GM19455 (cell line): ENCODE data around the gene RNLS.

Experiments
- ATAC-seq: cut with Tn5 transposase; IDR thresholded peaks from one replicate; pipeline ENCODE4 v1.9.1; 2021; ENCODE audit not compliant: unreplicated experiment

Gene RNLS

GRCh38 chr10:88482220-88482619 is 100.9 kb downstream of the RNLS start:
- no peak for ATAC-seq

GRCh38 chr10:88478256-88478655 is 104.9 kb downstream of the RNLS start:
- no peak for ATAC-seq

- no peak for ATAC-seq
Observed at GRCh38 chr10:88477343-88478085, 105.6 kb downstream of the RNLS start.

GRCh38 chr10:88474884-88475844 is 108.0 kb downstream of the RNLS start:
- no peak for ATAC-seq

- ATAC-seq = no peak
Observed at GRCh38 chr10:88473989-88474883, 108.9 kb downstream of the RNLS start.

- ATAC-seq = no peak
Observed at GRCh38 chr10:88472540-88472939, 110.6 kb downstream of the RNLS start.

- ATAC-seq = no peak
Observed at GRCh38 chr10:88471899-88472298, 111.2 kb downstream of the RNLS start.

GRCh38 chr10:88467835-88468485 is 115.2 kb downstream of the RNLS start:
- ATAC-seq = no peak

- no peak for ATAC-seq
Observed at GRCh38 chr10:88466786-88467185, 116.3 kb downstream of the RNLS start.

GRCh38 chr10:88465765-88466164 is 117.4 kb downstream of the RNLS start:
- ATAC-seq = no peak

GRCh38 chr10:88463811-88464210 is 119.3 kb downstream of the RNLS start:
- ATAC-seq = no peak

GRCh38 chr10:88461426-88461825 is 121.7 kb downstream of the RNLS start:
- ATAC-seq = no peak

- no peak for ATAC-seq
Observed at GRCh38 chr10:88459530-88459929, 123.6 kb downstream of the RNLS start.

GRCh38 chr10:88458209-88458608 is 124.9 kb downstream of the RNLS start:
- ATAC-seq = no peak

- ATAC-seq = no peak
Observed at GRCh38 chr10:88457660-88458059, 125.5 kb downstream of the RNLS start.

- no peak for ATAC-seq
Observed at GRCh38 chr10:88456730-88457129, 126.4 kb downstream of the RNLS start.

GRCh38 chr10:88455831-88456230 is 127.3 kb downstream of the RNLS start:
- no peak for ATAC-seq

- ATAC-seq = no peak
Observed at GRCh38 chr10:88450201-88450600, 132.9 kb downstream of the RNLS start.

- no peak for ATAC-seq
Observed at GRCh38 chr10:88442716-88443115, 140.4 kb downstream of the RNLS start.

GRCh38 chr10:88440541-88440940 is 142.6 kb downstream of the RNLS start:
- no peak for ATAC-seq

GRCh38 chr10:88439932-88440331 is 143.2 kb downstream of the RNLS start:
- no peak for ATAC-seq
